ENCODE measurements around the gene STON2. TPM values are rescaled to one million over a fixed set of nuclear protein-coding genes. Genes with fewer than 3 reads are reported as not detected.

STON2 gene
- total RNA-seq, 1 donor from 2014 or later: 47.4 TPM

DNA sequence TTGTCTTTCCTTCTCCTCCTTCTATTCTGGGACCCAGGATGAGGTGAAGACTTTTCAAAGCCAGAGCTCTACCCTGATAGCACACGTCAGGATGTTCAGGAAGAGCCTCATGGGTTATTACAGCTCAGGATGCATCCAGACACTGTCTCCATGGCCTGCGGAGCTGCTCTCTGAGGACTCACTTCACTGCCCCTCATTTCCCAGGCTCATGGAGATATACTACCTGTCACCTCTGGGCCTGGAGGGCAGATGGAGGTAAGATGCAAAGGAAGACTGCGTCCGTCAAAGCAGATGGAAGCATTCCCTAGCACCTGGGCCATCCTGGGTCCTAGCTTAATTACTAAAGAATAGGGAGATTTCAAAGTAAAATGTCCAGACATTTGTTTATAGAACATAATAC is 32.6 kb downstream of the STON2 start:
- Histone ChIP-seq H3K4me3 (ENCODE audit: low read depth, low read length) (no peak overlapping the region), H3K36me3 (ENCODE audit: control insufficient read depth, insufficient read depth, low read length) (no peaks in the 10 kb centered on the region), H3K27me3 (ENCODE audit: control insufficient read depth, insufficient read depth, low read length) (no peaks in the 10 kb centered on the region)
- DNase-seq (ENCODE audit: low read depth) (no peak), FAIRE-seq (no peak)
- TF ChIP-seq, protein P1, sequence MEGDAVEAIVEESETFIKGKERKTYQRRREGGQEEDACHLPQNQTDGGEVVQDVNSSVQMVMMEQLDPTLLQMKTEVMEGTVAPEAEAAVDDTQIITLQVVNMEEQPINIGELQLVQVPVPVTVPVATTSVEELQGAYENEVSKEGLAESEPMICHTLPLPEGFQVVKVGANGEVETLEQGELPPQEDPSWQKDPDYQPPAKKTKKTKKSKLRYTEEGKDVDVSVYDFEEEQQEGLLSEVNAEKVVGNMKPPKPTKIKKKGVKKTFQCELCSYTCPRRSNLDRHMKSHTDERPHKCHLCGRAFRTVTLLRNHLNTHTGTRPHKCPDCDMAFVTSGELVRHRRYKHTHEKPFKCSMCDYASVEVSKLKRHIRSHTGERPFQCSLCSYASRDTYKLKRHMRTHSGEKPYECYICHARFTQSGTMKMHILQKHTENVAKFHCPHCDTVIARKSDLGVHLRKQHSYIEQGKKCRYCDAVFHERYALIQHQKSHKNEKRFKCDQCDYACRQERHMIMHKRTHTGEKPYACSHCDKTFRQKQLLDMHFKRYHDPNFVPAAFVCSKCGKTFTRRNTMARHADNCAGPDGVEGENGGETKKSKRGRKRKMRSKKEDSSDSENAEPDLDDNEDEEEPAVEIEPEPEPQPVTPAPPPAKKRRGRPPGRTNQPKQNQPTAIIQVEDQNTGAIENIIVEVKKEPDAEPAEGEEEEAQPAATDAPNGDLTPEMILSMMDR (IDR thresholded peaks at IDR 0.05; ENCODE audit: insufficient read depth, low read length, severe bottlenecking): no peak

DNA sequence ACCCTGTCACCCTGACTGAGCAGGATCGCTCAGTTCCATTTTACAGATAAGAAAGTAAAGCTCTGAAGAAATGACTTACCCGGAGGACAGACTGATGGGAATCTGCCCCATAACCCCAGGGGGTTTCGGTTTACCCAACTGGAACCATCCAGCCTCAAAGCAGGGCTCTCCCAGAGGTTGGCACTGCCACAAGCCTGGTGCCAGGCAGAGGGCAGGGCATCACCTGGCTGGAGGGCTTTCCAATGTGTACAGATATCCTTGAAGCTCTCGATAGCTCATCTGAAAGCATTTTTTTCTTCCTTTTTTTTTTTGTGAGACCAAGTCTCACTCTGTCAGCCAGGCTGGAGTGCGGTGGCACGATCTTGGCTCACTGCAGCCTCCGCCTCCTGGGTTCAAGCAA is 33.2 kb downstream of the STON2 start:
- H3K27me3 ChIP-seq (ENCODE audit: control insufficient read depth, insufficient read depth, low read length): no peaks in the 10 kb centered on the region
- no peaks in the 10 kb centered on the region for H3K36me3 ChIP-seq (ENCODE audit: control insufficient read depth, insufficient read depth, low read length)
- H3K4me3 ChIP-seq (ENCODE audit: low read depth, low read length): no peak overlapping the region
- no peak for FAIRE-seq
- DNase-seq (ENCODE audit: low read depth): no peak
- TF ChIP-seq, protein P1 (IDR thresholded peaks at IDR 0.05; ENCODE audit: insufficient read depth, low read length, severe bottlenecking): no peak

DNA sequence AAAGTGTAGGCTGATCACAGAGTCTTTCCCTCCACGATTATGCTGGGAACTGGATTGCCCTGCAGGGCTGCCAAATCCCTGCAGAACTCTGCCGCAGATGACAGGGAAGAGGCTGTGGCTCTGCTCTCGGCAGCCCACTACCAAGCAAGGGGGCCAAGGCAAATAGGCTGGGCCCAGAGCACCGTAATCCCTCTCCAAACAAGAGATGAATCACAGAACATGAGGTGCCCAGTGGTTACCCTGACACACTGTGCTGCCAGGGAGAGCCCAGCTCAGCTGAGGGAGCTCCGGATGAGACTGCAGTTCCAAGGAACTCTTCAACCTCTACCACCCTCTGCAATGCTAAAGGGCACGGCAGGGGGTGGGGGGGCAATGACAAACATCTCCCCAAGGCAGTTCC is 33.9 kb downstream of the STON2 start:
- TF ChIP-seq, protein P1 (IDR thresholded peaks at IDR 0.05; ENCODE audit: insufficient read depth, low read length, severe bottlenecking): no peak
- DNase-seq (ENCODE audit: low read depth) (peak; percentile 71), FAIRE-seq (no peak)
- Histone ChIP-seq H3K27me3 (ENCODE audit: control insufficient read depth, insufficient read depth, low read length) (no peaks in the 10 kb centered on the region), H3K36me3 (ENCODE audit: control insufficient read depth, insufficient read depth, low read length) (no peaks in the 10 kb centered on the region), H3K4me3 (ENCODE audit: low read depth, low read length) (no peak overlapping the region)

DNA sequence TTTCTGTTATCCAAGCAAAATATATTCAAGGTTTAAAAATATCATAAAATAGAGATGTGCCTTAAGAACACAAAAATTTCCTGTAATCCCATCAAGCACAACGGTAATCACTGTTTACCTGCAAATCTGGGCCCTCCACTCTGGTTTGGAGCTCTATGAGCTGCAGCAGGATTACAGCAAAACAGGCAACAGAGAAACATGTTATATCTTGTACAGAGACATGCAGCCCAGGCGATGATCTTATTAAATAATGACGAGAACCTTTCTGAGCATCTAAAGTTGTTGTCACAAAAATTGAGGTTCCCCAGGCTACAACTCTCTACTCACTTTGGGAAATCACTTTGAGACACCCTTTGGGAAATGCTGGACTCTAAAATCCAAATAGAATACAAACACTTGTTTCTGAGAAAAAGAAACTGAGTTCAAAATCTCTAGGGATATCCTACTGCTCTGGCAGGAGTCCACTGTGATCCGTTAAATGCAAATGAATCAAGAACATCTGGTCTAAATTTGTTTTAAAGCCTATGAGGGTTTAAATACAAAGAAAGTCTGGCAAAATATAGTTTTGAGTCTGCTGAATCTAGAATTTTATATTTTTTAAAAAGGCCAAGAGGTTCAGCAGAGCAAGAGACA is 36.3 kb downstream of the STON2 start:
- FAIRE-seq: no peak
- H3K36me3 ChIP-seq (ENCODE audit: control insufficient read depth, insufficient read depth, low read length): no peaks in the 10 kb centered on the region
- TF ChIP-seq, protein P1 (IDR thresholded peaks at IDR 0.05; ENCODE audit: insufficient read depth, low read length, severe bottlenecking): no peak
- peak; percentile 75 for DNase-seq (ENCODE audit: low read depth)
- H3K27me3 ChIP-seq (ENCODE audit: control insufficient read depth, insufficient read depth, low read length): no peaks in the 10 kb centered on the region
- no peak overlapping the region for H3K4me3 ChIP-seq (ENCODE audit: low read depth, low read length)

DNA sequence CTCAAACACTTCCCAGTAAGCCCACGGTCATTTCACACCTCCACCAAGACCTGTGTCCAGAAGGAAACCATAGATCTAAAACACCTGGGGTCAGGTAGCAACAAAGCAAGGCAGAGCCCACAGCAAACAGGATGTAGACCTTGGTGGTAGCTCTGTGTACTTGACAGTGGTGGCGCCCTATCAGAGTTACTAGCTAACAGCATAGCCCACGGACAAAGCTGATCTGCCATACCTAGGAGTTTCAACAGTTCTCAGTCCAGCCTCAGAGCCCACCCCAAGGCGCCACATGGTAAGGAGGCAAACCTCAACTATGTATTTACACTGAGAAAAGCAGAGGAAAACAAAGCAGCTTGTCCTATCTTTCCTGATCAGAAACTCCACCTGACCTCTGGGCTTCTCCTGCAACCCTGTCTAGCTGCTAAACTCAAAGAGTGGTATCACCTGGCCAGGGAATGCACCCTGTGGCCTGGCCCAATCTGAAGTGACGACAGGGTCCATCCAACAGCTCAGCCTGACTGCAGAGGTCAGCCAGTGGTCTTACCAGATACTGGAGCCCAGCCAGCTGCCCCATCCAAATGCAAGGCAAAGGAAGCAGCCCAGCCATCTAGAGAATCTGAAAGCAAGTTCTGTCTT is 46.3 kb downstream of the STON2 start:
- TF ChIP-seq, protein P1 (IDR thresholded peaks at IDR 0.05; ENCODE audit: insufficient read depth, low read length, severe bottlenecking): no peak
- Histone ChIP-seq H3K27me3 (ENCODE audit: control insufficient read depth, insufficient read depth, low read length) (no peaks in the 10 kb centered on the region), H3K4me3 (ENCODE audit: low read depth, low read length) (no peak overlapping the region), H3K36me3 (ENCODE audit: control insufficient read depth, insufficient read depth, low read length) (no peaks in the 10 kb centered on the region)
- DNase-seq (ENCODE audit: low read depth): no peak
- no peak for FAIRE-seq

All from bronchial epithelial cell (primary cell).